ENCODE data around the gene DCLRE1A.

The DCLRE1A gene

DNA sequence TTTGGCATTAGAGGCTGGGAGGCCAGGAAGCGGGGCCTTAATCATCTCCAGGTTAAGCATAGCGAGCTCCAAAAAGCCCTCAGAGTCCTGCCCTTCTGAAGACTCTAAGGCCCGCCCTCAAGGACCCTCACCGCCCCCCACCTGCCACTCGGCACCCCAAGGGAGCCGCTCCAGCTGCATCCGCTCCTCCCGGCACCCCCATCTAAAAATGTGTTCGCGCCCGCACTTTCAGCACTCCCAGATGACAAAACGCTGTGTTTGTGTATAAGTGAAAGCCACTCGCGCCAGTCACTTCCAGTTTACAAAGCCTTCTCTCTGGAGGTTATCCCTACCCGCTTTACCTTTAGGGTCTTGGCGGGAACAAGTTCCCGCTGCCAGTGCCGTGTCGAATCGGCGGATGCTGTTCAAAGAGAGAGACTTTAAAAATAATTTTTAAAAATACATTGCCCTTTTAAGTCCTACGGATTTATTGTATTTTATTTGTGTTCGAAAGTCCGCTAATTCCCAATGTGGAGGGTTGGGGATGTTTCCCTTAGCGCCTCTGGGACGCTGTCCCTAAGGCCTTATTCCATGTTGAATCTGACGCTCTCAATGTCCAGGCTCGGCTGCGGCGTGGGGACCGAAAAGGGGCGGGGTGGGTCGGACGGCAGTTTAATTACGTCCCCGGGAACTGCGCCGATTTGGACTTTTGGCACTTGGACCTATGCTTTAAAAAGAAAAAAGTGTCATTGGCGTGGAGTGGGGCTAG, at the start of gene DCLRE1A, which contains the start of gene NHLRC2:
Gene DCLRE1A (minus strand): TSS at position 70 of the 748 bp plus-strand sequence. CDS start 900 bp downstream, outside the sequence.
Gene NHLRC2 (plus strand): TSS at position 649 of the 748 bp plus-strand sequence. CDS start 212 bp downstream, outside the sequence.
- H3K27ac Mint-ChIP-seq, result peak within 1 kb of the TSS; percentile 99
- peak; percentile 70 to 71 for DNase-seq
- peak within 1 kb of the TSS; percentile 97 to 98 for H3K4me3 Mint-ChIP-seq
- peaks cover 52% of the 10 kb centered on the region for H3K4me1 Mint-ChIP-seq
- H3K27me3 Mint-ChIP-seq, result no peaks in the 10 kb centered on the region
- no peaks in the 10 kb centered on the region for H3K9me3 Mint-ChIP-seq
- peak; percentile 75 for ATAC-seq

DNA sequence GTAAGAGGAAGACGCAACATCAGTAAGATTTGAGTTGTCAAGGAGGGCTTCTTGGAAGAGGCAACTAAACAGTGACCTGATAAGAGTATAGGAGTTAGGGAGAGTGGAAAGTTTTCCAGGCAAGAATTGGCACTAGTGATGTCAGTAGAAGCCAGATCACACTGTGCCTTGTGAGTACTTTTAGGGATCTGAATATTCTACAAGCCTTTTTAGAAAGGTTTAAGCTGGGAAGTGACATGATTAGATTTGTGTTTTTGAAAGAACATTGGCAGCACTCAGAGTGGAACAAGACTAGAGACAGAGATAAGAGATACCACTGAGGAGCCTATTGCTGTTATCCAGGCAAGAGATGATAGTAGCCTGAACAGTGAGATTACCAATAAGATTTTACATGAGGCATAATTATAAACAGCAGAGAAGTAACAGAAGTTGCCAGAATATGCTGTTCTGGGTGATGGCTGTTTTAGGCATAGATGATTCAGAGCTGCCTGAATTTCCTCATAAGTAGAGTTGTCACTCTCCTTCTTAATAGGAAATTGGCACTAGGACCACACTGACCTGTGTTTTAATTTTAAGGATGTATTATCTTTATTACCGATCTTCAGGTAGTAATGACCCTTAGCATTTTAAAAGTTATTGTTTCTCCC, 46.2 kb upstream of the DCLRE1A start:
- H3K4me1 Mint-ChIP-seq, result no peaks in the 10 kb centered on the region
- ATAC-seq (no peak), DNase-seq (no peak)
- no peak overlapping the region for H3K4me3 Mint-ChIP-seq
- H3K27ac Mint-ChIP-seq, result no peak overlapping the region
- peaks cover 0 to 4% of the 10 kb centered on the region in 2 donors for H3K9me3 Mint-ChIP-seq
- no peaks in the 10 kb centered on the region for H3K27me3 Mint-ChIP-seq

DNA sequence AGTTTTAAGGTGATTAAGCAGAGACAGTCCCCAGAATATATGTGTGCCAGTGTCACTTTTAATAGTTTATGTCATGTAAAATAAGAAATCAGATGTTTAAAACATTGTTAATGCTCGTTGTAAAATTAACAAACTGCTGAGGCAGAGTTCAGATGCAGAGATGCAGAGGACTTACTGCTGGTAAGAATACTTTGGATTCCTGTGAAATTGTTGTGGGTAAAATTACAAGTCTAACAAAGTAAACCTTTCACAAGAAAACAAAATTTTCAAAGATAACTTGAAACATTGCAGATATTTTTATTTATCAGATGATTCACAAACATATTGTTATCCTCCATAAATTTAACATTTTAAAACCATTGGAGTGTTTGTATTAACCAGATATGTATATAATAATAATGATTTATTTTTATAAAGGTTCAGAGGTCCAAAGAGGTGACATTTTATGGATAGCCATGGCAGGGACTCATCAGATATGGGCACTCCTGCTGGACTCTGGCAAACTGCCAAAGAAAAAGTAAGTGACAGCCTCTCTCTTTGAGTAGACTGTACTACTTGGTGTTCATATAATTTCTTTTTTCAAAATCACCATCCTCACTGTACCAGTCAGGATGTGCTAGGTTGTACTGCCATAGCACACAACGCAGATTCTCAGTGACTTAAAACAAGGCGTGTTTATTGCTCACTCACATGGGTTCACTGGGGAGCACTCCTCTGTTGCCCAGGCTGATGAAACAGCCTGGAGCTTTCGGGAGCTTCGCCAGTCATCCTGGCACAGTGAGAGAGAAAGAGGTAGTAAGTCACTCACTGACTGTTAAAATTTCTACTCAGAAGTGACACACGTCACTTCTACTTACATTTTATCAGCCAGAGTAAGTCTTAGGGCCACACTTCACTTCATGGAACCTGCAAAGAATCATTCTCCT, 44.1 kb upstream of the DCLRE1A start:
- H3K27ac Mint-ChIP-seq, result no peak overlapping the region
- H3K4me3 Mint-ChIP-seq, result no peak overlapping the region
- peaks cover 0 to 5% of the 10 kb centered on the region in 2 donors for H3K9me3 Mint-ChIP-seq
- DNase-seq, result no peak
- H3K27me3 Mint-ChIP-seq, result no peaks in the 10 kb centered on the region
- no peak for ATAC-seq
- H3K4me1 Mint-ChIP-seq, result no peaks in the 10 kb centered on the region

DNA sequence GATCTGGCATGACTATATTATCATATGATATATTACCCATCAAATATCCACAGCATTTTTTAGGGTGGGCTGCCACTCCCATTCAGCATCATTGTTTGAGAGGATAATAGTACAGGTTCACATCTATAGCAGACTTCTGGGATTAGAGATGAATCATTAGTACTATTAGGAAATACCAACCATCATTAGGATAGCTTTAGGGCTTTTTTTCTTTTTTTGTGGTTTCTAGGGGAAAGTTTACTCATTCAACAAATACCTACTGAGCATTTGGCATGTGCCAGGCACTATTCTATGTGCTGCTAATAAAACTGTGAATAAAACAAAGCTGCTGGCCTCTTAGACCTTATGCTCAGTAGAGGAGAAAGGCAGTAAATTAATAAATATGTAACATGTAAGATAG, 41.1 kb upstream of the DCLRE1A start:
- H3K9me3 Mint-ChIP-seq, result peaks cover 0 to 5% of the 10 kb centered on the region in 2 donors

DNA sequence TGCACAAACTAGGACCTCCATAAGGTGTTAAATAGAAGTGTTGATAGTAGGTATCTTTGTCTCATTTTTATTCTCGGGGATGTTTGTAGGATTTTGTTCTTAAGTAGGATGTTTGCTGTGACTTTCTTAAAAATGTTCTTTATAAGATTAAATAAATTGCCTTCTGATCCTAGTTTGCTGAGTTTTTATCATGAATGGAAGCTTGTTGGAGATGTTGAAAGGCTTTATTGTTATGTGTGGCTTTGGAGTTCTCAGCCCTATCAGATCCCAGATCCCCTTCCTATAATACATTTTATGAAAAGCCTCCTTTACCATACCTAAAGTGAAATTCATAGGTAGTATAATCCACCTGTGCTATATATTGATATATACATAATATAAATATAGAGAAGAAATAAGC, 40.7 kb upstream of the DCLRE1A start:
- H3K4me3 Mint-ChIP-seq, result no peak overlapping the region
- no peak for ATAC-seq
- H3K27ac Mint-ChIP-seq, result no peak overlapping the region
- no peaks in the 10 kb centered on the region for H3K4me1 Mint-ChIP-seq
- DNase-seq, result no peak
- H3K27me3 Mint-ChIP-seq, result no peaks in the 10 kb centered on the region
- peaks cover 0 to 5% of the 10 kb centered on the region in 2 donors for H3K9me3 Mint-ChIP-seq

More for the DNA sequence above, 41.1 kb upstream of the DCLRE1A start:
- Mint-ChIP-seq H3K4me1 (no peaks in the 10 kb centered on the region), H3K27me3 (no peaks in the 10 kb centered on the region), H3K27ac (no peak overlapping the region), H3K4me3 (no peak overlapping the region)
- ATAC-seq (no peak), DNase-seq (no peak)

DNA sequence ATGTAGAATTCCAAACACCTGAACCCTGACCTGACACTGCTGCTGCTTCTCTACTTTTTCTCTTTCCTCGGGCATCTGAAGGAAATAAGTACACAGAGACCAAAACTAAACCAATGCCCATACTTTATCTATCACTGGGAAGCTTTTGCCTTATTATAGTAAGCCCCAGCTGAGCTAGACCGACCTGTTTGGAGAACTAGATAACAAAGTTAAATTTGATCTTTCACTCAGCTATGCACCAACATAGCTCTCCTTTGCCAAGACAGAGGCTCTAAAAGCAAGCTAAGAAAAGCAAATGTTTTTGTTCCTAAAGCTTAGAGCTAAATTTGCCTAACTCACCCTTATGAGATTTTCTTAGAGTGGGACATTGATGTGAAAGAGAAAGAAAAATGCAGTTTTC, 39.7 kb upstream of the DCLRE1A start:
- no peak overlapping the region for H3K4me3 Mint-ChIP-seq
- no peaks in the 10 kb centered on the region for H3K4me1 Mint-ChIP-seq
- no peak for ATAC-seq
- no peaks in the 10 kb centered on the region for H3K27me3 Mint-ChIP-seq
- H3K27ac Mint-ChIP-seq, result no peak overlapping the region
- no peak for DNase-seq
- H3K9me3 Mint-ChIP-seq, result peaks cover 0 to 5% of the 10 kb centered on the region in 2 donors

DNA sequence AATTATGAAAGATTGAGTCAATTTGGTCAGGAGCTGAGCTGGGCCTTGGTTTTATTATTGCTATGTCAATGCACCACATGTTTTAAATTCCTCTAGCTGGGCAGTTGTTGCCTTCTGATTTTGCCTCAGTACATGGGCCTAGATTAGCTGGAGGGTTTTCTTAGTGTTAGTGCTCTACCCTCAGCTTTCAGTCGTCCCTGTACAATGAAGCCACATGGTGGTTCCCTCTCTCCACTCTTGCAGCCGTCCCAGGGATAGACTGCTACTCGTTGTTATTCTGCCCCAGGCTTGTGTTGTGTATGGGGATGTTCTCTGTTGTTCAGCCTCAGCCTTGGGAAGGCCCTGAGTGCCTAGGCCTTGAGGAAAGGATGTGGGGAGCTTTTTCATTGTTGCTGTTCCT, 37.6 kb upstream of the DCLRE1A start:
- H3K27ac Mint-ChIP-seq, result no peak overlapping the region
- no peaks in the 10 kb centered on the region for H3K4me1 Mint-ChIP-seq
- H3K4me3 Mint-ChIP-seq, result no peak overlapping the region
- no peak for DNase-seq
- no peaks in the 10 kb centered on the region for H3K27me3 Mint-ChIP-seq
- ATAC-seq, result no peak
- H3K9me3 Mint-ChIP-seq, result peaks cover 0 to 5% of the 10 kb centered on the region in 2 donors

DNA sequence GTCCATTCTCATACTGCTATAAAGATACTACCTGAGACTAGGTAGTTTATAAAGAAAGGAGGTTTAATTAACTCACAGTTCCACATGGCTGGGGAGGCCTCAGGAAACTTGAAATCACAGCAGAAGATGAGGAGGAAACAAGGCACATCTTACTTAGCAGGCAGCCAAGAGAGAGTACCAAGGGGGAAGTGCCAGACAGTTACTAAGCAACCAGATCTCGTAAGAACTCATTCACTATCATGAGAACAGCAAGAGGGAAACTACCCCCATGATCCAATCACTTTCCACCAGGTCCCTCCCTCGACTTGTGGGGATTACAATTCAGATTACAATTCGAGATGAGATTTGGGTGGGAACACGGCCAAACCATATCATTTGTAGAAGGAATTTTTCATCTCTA, 36.9 kb upstream of the DCLRE1A start:
- no peaks in the 10 kb centered on the region for H3K4me1 Mint-ChIP-seq
- no peak overlapping the region for H3K27ac Mint-ChIP-seq
- no peaks in the 10 kb centered on the region for H3K27me3 Mint-ChIP-seq
- H3K4me3 Mint-ChIP-seq, result no peak overlapping the region
- ATAC-seq, result no peak
- peaks cover 0 to 5% of the 10 kb centered on the region in 2 donors for H3K9me3 Mint-ChIP-seq
- no peak for DNase-seq

DNA sequence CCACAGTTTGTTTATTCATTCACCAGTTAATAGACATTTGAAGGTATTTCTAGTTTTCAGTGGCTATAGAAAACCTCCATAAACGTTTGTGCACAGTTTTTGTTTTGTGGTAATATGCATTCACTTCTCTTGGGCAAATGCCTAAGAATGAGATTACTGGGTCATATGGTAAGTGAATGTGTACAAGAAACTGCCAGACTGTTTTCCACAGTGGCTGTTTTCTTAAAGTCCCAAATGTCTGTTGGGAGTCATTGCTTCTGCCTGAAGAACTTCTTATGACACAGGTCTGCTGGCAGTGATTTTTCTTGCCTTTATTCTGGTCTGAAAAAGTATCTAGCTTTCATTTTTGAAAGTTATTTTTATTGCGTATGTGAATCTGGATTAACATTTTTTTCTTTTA, 36.0 kb upstream of the DCLRE1A start:
- no peak for DNase-seq
- no peak for ATAC-seq
- H3K4me3 Mint-ChIP-seq, result no peak overlapping the region
- H3K27me3 Mint-ChIP-seq, result no peaks in the 10 kb centered on the region
- H3K4me1 Mint-ChIP-seq, result no peaks in the 10 kb centered on the region
- H3K9me3 Mint-ChIP-seq, result no peaks in the 10 kb centered on the region
- no peak overlapping the region for H3K27ac Mint-ChIP-seq

DNA sequence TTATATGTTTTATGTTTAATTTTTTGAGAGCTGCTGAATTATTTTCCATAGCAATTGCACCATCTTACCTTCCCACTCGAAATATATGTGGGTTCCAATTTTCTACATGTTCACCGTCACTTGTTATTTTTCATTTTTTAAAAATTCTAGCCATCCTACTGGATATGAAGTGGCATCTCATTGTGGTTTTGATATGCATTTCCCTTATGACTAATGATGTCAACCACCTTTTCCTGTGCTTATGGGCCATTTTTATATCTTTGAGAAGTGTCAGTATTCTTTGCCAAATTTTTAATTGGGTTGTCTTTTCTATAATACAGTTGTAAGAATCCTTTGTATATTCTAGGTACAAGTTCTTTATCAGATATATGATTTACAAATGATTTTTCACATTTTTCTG, 28.4 kb upstream of the DCLRE1A start:
- H3K27me3 Mint-ChIP-seq, result no peaks in the 10 kb centered on the region
- ATAC-seq (no peak), DNase-seq (no peak)
- H3K4me3 Mint-ChIP-seq, result no peak overlapping the region
- no peak overlapping the region for H3K27ac Mint-ChIP-seq
- no peaks in the 10 kb centered on the region for H3K9me3 Mint-ChIP-seq
- H3K4me1 Mint-ChIP-seq, result peaks cover 14% of the 10 kb centered on the region

DNA sequence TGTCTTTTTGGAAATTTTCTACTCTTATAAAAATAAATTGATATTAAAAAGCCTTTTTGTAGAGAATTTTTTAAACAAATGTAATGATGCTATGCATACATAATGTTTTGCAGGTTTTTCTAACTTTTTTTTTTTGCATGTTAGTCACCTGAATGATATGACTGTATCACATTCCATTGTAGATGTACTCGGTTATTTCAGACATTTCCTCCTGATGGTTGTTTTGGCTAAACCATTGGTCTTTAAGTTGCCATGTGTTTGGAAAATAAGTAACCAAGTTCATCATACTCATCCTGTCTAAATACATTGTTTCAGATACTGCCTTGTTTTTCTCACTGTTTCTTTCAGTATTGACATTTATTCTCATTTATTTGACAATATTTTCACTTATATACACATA, 26.4 kb upstream of the DCLRE1A start:
- no peak for ATAC-seq
- H3K4me1 Mint-ChIP-seq, result peaks cover 14% of the 10 kb centered on the region
- H3K4me3 Mint-ChIP-seq, result no peak overlapping the region
- H3K9me3 Mint-ChIP-seq, result no peaks in the 10 kb centered on the region
- H3K27ac Mint-ChIP-seq, result no peak overlapping the region
- no peaks in the 10 kb centered on the region for H3K27me3 Mint-ChIP-seq
- no peak for DNase-seq

DNA sequence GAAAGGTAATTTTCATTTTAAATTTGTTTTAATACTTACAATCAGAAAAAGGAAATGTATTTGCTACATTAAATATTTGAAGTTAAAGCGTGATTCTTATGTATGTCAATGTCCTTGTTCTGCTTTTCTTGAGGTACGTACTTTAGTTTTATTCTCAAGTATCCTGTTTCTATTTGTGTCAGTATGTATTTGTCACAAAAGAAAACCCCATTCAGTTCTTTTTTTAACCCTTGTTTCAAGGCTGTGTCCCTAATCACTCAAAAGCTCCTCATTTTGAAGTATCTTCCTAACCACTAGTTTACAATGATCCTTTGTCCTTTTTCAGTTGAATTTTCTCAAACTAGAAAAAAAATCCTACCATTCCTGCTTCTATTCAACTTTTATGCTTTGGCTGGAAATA, 25.8 kb upstream of the DCLRE1A start:
- DNase-seq (no peak), ATAC-seq (no peak)
- H3K4me3 Mint-ChIP-seq, result no peak overlapping the region
- no peak overlapping the region for H3K27ac Mint-ChIP-seq
- H3K27me3 Mint-ChIP-seq, result no peaks in the 10 kb centered on the region
- no peaks in the 10 kb centered on the region for H3K9me3 Mint-ChIP-seq
- H3K4me1 Mint-ChIP-seq, result peaks cover 18% of the 10 kb centered on the region

DNA sequence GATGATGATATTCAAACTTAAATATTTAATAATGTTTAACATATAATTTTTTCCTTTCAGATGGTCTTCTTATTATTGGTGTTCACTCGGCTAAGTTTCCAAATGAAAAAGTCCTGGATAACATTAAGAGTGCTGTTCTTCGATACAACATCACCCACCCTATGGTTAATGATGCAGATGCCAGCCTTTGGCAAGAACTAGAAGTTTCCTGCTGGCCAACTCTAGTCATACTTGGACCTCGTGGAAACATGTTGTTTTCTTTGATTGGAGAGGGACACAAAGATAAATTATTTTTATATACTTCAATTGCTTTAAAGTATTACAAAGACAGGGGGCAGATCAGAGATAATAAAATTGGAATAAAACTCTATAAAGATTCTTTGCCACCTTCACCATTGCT, 22.6 kb upstream of the DCLRE1A start:
- H3K4me3 Mint-ChIP-seq, result no peak overlapping the region
- peaks cover 7% of the 10 kb centered on the region for H3K4me1 Mint-ChIP-seq
- H3K9me3 Mint-ChIP-seq, result peaks cover 0 to 8% of the 10 kb centered on the region in 2 donors
- DNase-seq (no peak), ATAC-seq (no peak)
- no peaks in the 10 kb centered on the region for H3K27me3 Mint-ChIP-seq
- H3K27ac Mint-ChIP-seq, result no peak overlapping the region

DNA sequence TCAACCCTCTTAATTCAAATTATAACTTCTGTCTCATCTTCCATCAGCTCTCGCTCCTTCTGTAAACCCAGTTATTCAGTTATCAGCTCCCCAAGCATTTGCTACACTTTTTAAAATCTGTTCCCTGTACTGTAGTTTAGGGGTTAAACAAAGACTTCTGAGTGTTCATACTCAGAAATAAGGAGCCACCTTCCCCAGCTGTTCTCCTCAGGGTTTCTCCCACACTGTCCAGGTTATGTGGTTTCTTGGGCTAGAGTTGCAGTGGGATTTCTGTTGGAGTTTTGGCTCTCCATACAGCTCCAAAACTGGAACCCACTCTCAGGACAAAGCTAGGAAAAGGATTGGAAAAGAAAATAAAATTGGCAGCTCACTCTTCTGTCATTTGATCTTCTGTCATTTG, 21.3 kb upstream of the DCLRE1A start:
- H3K27me3 Mint-ChIP-seq, result no peaks in the 10 kb centered on the region
- H3K4me1 Mint-ChIP-seq, result peaks cover 7% of the 10 kb centered on the region
- DNase-seq, result no peak
- H3K4me3 Mint-ChIP-seq, result no peak overlapping the region
- H3K9me3 Mint-ChIP-seq, result peaks cover 0 to 8% of the 10 kb centered on the region in 2 donors
- ATAC-seq, result no peak
- H3K27ac Mint-ChIP-seq, result no peak overlapping the region

DNA sequence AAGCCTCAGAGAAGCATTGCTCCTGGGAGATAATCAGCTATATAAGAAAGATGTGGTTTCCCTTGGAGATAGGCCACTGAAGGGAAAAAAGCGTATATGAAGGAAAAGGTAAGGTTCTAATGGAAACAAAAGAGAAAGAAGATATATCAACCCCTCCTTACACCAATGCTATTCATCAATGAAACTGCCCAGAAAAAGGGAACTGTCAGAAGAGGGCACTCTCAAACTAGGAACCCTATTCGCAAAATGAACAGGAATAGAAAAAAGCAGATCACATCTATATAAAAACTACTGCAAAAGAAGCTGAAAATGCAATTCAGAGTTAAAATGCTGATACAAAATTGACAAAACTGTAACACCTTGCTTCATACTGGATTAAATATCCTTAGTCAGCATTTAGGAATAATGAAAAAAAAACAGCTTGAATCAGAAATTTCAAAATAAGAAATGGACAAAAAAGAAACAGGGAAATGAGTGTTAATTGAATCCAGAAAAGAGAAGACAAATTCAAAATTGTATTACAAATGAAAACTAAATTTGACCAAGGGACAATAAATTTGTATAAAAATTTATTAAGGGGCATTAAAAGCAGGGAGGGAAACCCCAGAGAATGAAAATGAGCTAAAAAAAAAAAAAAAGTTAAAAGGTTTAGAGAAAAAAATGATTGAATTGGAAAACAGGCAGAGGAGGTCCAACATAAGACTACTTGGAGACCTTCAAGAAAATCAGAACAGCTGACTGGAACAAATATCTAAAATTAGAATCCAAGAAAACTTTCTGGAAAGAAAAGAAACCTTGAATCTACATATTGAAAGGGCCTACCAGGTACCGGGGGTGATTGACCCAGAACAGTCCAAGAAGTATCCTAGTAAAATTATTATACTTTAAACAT, 18.5 kb upstream of the DCLRE1A start:
- ATAC-seq, result no peak
- Mint-ChIP-seq H3K9me3 (peaks cover 0 to 8% of the 10 kb centered on the region in 2 donors), H3K4me3 (no peak overlapping the region), H3K27ac (no peak overlapping the region), H3K27me3 (no peaks in the 10 kb centered on the region), H3K4me1 (peaks cover 7% of the 10 kb centered on the region)
- DNase-seq, result no peak
